Spleen (tissue), 7 donors: ENCODE measurements around the gene CBLL1.

Experiments used
- POLR2AphosphoS5 ChIP-seq, 3 donors: sonication (generic); formaldehyde crosslinking; IDR thresholded peaks; one replicate each; pipeline ENCODE4 v1.5.1; 2017; ENCODE audit warnings: antibody characterized with exemption in 3 of 3
- TF ChIP-seq, protein P1 (sequence below), 11 experiments: fragments of 200-600 bp in 7 of 11; fragments of 450-650 bp in 4 of 11; sonication (generic) in 4 of 11; IDR thresholded peaks in 8 of 11; conservative IDR thresholded peaks in 3 of 11; 1 replicate in 7 of 11; 2 replicates in 4 of 11; pipeline versions ENCODE4 v1.4.0 to v1.8.0; 2016 to 2021; ENCODE audit warnings: antibody characterized with exemption in 11 of 11, inconsistent platforms in 4 of 11, mild to moderate bottlenecking in 1 of 11
- donor health status: DM: no; HTN: no; CAD: no; lungs with moderate emphysema.
- donor health status: DM: no; HTN: no; CAD: no.
- donor health status: DM: no; HTN: no; CAD: no.

GRCh38 chr7:107754642-107755041, 10.7 kb downstream of the CBLL1 start:
- TF ChIP-seq, protein P1, sequence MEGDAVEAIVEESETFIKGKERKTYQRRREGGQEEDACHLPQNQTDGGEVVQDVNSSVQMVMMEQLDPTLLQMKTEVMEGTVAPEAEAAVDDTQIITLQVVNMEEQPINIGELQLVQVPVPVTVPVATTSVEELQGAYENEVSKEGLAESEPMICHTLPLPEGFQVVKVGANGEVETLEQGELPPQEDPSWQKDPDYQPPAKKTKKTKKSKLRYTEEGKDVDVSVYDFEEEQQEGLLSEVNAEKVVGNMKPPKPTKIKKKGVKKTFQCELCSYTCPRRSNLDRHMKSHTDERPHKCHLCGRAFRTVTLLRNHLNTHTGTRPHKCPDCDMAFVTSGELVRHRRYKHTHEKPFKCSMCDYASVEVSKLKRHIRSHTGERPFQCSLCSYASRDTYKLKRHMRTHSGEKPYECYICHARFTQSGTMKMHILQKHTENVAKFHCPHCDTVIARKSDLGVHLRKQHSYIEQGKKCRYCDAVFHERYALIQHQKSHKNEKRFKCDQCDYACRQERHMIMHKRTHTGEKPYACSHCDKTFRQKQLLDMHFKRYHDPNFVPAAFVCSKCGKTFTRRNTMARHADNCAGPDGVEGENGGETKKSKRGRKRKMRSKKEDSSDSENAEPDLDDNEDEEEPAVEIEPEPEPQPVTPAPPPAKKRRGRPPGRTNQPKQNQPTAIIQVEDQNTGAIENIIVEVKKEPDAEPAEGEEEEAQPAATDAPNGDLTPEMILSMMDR (IDR thresholded peaks at IDR 0.05 in 8 of 11, conservative IDR thresholded peaks at IDR 0.05 in 3 of 11), result no peak
- no peak for TF ChIP-seq POLR2AphosphoS5 (IDR thresholded peaks at IDR 0.05)
